ENCODE measurements around the gene RND2. TPM values are rescaled to one million over a fixed set of nuclear protein-coding genes. Genes with fewer than 3 reads are reported as not detected.

Gene RND2
- total and polyA plus RNA-seq, 2 of the 13 experiments (the other 11 are each of a cell fraction or from before 2014, with no cell fraction given): 0.05 to 0.11 TPM

DNA sequence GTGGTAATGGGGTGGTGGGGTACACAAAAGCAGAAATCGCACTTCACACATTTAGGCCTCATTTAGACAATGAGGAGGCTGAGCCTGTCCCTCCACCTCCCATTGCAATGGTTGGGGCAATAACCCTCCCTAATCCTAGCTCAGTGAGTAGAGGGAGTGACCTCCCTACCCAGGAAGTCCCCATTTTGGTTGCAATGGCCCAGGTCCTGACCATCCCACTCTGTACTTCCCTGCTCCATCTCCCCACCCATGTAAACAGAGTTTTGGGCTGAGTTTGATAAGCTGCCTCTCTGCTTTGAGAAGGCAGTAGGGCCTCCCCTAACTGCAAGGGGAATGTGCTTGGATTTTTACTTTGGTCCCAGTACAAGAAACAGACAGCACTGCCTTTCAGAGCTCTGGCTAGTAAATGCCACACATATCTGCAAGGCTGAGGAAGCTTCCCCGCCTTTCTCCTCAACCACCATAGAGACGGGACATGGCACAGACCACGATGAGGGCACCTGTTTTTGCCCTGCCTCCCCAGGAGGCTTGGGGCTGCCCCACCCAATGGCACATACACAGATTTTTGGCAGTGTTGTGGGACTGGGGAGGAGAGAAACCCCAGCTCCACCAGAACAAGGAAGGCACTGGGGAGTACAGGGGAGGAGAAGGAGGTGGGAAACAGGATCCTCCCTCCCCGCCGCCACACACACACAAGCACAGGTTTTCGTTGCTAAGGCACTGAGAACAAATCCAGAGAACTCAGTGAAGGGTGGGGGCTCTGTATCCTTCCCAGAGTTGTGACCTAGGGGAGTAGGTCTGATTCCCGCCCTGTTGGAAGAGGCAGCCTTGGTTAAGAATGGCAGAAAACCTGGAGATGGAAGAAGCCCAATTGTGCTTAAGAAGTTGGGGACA, 10.1 kb upstream of the RND2 start (continued):
- TF ChIP-seq, protein P1, sequence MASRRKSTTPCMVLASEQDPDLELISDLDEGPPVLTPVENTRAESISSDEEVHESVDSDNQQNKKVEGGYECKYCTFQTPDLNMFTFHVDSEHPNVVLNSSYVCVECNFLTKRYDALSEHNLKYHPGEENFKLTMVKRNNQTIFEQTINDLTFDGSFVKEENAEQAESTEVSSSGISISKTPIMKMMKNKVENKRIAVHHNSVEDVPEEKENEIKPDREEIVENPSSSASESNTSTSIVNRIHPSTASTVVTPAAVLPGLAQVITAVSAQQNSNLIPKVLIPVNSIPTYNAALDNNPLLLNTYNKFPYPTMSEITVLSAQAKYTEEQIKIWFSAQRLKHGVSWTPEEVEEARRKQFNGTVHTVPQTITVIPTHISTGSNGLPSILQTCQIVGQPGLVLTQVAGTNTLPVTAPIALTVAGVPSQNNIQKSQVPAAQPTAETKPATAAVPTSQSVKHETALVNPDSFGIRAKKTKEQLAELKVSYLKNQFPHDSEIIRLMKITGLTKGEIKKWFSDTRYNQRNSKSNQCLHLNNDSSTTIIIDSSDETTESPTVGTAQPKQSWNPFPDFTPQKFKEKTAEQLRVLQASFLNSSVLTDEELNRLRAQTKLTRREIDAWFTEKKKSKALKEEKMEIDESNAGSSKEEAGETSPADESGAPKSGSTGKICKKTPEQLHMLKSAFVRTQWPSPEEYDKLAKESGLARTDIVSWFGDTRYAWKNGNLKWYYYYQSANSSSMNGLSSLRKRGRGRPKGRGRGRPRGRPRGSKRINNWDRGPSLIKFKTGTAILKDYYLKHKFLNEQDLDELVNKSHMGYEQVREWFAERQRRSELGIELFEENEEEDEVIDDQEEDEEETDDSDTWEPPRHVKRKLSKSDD (CRISPR knock-in tag; IDR thresholded peaks at IDR 0.05; ENCODE audit: low read depth): no peak
- no peak for TF ChIP-seq RXRB (CRISPR knock-in tag; IDR thresholded peaks at IDR 0.05; ENCODE audit: borderline replicate concordance)
- TF ChIP-seq, protein P2, sequence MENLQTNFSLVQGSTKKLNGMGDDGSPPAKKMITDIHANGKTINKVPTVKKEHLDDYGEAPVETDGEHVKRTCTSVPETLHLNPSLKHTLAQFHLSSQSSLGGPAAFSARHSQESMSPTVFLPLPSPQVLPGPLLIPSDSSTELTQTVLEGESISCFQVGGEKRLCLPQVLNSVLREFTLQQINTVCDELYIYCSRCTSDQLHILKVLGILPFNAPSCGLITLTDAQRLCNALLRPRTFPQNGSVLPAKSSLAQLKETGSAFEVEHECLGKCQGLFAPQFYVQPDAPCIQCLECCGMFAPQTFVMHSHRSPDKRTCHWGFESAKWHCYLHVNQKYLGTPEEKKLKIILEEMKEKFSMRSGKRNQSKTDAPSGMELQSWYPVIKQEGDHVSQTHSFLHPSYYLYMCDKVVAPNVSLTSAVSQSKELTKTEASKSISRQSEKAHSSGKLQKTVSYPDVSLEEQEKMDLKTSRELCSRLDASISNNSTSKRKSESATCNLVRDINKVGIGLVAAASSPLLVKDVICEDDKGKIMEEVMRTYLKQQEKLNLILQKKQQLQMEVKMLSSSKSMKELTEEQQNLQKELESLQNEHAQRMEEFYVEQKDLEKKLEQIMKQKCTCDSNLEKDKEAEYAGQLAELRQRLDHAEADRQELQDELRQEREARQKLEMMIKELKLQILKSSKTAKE (CRISPR knock-in tag; IDR thresholded peaks at IDR 0.05; ENCODE audit: borderline replicate concordance): no peak
- TF ChIP-seq, protein P3, sequence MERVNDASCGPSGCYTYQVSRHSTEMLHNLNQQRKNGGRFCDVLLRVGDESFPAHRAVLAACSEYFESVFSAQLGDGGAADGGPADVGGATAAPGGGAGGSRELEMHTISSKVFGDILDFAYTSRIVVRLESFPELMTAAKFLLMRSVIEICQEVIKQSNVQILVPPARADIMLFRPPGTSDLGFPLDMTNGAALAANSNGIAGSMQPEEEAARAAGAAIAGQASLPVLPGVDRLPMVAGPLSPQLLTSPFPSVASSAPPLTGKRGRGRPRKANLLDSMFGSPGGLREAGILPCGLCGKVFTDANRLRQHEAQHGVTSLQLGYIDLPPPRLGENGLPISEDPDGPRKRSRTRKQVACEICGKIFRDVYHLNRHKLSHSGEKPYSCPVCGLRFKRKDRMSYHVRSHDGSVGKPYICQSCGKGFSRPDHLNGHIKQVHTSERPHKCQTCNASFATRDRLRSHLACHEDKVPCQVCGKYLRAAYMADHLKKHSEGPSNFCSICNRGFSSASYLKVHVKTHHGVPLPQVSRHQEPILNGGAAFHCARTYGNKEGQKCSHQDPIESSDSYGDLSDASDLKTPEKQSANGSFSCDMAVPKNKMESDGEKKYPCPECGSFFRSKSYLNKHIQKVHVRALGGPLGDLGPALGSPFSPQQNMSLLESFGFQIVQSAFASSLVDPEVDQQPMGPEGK (CRISPR knock-in tag; IDR thresholded peaks at IDR 0.05): peak; percentile 20; the same call in 1 of the 2 replicates
- TF ChIP-seq MXD4 (CRISPR knock-in tag; IDR thresholded peaks at IDR 0.05): no peak
- no peak for TF ChIP-seq GFI1 (CRISPR knock-in tag; IDR thresholded peaks at IDR 0.05; ENCODE audit: borderline replicate concordance)
- TF ChIP-seq ZNF34 (CRISPR knock-in tag; IDR thresholded peaks at IDR 0.05; ENCODE audit: borderline replicate concordance): no peak
- no peak for TF ChIP-seq ZNF660 (CRISPR knock-in tag; IDR thresholded peaks at IDR 0.05; ENCODE audit: borderline replicate concordance, low read depth)
- no peak for TF ChIP-seq YEATS4 (CRISPR knock-in tag; IDR thresholded peaks at IDR 0.05; ENCODE audit: borderline replicate concordance)
- TF ChIP-seq, protein P4, sequence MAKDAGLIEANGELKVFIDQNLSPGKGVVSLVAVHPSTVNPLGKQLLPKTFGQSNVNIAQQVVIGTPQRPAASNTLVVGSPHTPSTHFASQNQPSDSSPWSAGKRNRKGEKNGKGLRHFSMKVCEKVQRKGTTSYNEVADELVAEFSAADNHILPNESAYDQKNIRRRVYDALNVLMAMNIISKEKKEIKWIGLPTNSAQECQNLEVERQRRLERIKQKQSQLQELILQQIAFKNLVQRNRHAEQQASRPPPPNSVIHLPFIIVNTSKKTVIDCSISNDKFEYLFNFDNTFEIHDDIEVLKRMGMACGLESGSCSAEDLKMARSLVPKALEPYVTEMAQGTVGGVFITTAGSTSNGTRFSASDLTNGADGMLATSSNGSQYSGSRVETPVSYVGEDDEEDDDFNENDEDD (CRISPR knock-in tag; IDR thresholded peaks at IDR 0.05; ENCODE audit: borderline replicate concordance): 0 out of 2 replicates have a peak, but pooled peaks have one; percentile 21
- TF ChIP-seq ZMYM4 (CRISPR knock-in tag; IDR thresholded peaks at IDR 0.05): no peak
- TF ChIP-seq, protein P5, sequence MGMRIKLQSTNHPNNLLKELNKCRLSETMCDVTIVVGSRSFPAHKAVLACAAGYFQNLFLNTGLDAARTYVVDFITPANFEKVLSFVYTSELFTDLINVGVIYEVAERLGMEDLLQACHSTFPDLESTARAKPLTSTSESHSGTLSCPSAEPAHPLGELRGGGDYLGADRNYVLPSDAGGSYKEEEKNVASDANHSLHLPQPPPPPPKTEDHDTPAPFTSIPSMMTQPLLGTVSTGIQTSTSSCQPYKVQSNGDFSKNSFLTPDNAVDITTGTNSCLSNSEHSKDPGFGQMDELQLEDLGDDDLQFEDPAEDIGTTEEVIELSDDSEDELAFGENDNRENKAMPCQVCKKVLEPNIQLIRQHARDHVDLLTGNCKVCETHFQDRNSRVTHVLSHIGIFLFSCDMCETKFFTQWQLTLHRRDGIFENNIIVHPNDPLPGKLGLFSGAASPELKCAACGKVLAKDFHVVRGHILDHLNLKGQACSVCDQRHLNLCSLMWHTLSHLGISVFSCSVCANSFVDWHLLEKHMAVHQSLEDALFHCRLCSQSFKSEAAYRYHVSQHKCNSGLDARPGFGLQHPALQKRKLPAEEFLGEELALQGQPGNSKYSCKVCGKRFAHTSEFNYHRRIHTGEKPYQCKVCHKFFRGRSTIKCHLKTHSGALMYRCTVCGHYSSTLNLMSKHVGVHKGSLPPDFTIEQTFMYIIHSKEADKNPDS (CRISPR knock-in tag; IDR thresholded peaks at IDR 0.05): no peak
- no peak for TF ChIP-seq CCAR2 (optimal IDR thresholded peaks at IDR 0.05; ENCODE audit: low read depth, low read length)
- TF ChIP-seq ZNF350 (CRISPR knock-in tag; IDR thresholded peaks at IDR 0.05; ENCODE audit: borderline replicate concordance, low read depth): no peak
- TF ChIP-seq ATF1 (CRISPR knock-in tag; IDR thresholded peaks at IDR 0.05): no peak
- TF ChIP-seq ZFP90 (CRISPR knock-in tag; IDR thresholded peaks at IDR 0.05; ENCODE audit: borderline replicate concordance): no peak
- 0 out of 2 replicates have a peak, but pooled peaks have one; percentile 25 for TF ChIP-seq ARNT2 (CRISPR knock-in tag; IDR thresholded peaks at IDR 0.05; ENCODE audit: low read depth)

All from HepG2 (cell line).